DOHH2 (cell line): ENCODE measurements around the gene TMEM60.

Experiments used
- EZH2phosphoT487 ChIP-seq: fragments of 200-600 bp; sonication (generic); IDR thresholded peaks from 2 replicates; pipeline ENCODE4 v1.6.1; 2017; ENCODE audit warnings: borderline replicate concordance, mild to moderate bottlenecking, antibody characterized with exemption, low read length, moderate library complexity, mixed read lengths
- TF ChIP-seq, protein P1 (sequence below): fragments of 200-600 bp; sonication (generic); IDR thresholded peaks from one replicate; pipeline ENCODE4 v1.5.1; 2014; ENCODE audit warnings: antibody characterized with exemption, mild to moderate bottlenecking, low read depth, low read length; ENCODE audit not compliant: poor library complexity, severe bottlenecking

DNA sequence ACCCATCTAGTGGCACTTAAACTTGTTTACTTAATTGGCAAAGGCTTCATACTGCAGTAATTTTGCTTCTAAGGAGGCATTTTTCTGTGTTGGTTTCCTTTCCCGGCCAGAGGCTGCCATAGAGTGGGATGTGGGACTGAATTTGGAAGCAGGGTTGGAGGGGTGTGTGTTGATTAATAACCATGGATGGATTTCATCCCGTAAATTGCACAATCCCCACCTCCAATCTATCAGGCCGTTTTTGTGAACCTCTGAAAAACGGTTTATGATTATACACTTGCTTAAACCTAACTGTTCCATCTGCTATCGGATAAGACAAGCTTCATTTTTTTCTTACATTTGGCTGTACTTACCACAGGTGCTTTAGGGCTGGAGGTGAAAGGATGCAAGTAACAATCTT lies 1.3 kb downstream of the TMEM60 start:
- TF ChIP-seq, protein P1, sequence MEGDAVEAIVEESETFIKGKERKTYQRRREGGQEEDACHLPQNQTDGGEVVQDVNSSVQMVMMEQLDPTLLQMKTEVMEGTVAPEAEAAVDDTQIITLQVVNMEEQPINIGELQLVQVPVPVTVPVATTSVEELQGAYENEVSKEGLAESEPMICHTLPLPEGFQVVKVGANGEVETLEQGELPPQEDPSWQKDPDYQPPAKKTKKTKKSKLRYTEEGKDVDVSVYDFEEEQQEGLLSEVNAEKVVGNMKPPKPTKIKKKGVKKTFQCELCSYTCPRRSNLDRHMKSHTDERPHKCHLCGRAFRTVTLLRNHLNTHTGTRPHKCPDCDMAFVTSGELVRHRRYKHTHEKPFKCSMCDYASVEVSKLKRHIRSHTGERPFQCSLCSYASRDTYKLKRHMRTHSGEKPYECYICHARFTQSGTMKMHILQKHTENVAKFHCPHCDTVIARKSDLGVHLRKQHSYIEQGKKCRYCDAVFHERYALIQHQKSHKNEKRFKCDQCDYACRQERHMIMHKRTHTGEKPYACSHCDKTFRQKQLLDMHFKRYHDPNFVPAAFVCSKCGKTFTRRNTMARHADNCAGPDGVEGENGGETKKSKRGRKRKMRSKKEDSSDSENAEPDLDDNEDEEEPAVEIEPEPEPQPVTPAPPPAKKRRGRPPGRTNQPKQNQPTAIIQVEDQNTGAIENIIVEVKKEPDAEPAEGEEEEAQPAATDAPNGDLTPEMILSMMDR = no peak
- TF ChIP-seq EZH2phosphoT487 = no peak
